Cardiac fibroblast (primary cell): ENCODE measurements around the gene P2RY6.

Source experiments
- DNase-seq, 2 donors: peaks; one replicate each; pipeline versions ENCODE4 v3.0.0 to v3.0.0-alpha.2; 2010; ENCODE audit warnings: low read depth in 2 of 2
- H3K4me3 ChIP-seq, 2 donors: replicated peaks in 1 of 2; 1 replicate in 1 of 2; 2 replicates in 1 of 2; pipeline ENCODE4 v1.5.1; 2011; ENCODE audit warnings: low read depth in 2 of 2, low read length in 2 of 2, mild to moderate bottlenecking in 2 of 2, moderate library complexity in 1 of 2
- TF ChIP-seq, protein P1 (sequence below): IDR thresholded peaks from one replicate; pipeline ENCODE4 v1.5.1; 2011; ENCODE audit warnings: low read depth, mild to moderate bottlenecking, low read length, inconsistent platforms

Gene P2RY6

DNA sequence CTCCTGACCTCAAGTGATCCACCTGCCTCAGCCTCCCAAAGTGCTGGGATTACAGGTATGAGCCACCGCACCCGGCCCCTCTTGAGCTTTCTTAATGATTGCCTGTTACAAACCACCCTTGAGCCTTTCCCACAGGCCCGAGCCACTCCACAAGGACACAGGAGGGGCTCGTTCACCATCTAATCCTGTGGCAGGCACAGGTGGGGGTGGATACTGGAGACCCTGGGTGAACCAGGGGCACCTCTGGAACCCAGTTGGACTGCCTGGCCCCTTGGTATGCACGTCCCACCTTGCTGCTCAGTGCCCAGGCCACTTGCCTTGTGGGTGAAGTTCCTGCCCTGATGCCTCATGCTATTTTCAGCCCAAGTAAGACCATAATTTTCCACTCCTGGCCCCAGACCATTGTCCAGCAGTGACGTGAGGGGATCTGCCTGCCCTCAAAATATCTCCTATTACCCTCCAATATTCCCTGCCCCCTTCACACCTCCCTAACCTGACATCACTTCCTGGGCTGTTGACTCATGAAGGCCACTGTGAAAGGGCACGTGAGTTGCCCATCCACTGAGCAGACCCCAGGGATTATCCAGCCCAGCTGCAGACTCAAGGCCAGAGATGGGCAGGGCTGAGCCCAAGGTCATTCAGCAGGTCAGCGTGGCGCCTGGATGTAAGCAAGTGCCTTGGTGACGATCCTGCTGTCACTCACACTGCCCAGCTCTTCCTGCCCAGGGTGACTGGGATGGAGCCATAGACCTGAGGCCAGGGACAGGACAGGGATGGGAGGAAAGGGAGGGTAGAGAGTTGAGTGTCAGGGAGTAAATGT is 34.5 kb upstream of the P2RY6 start:
- DNase-seq, result peak; percentile 68 to 80
- no peak overlapping the region for H3K4me3 ChIP-seq
- TF ChIP-seq, protein P1, sequence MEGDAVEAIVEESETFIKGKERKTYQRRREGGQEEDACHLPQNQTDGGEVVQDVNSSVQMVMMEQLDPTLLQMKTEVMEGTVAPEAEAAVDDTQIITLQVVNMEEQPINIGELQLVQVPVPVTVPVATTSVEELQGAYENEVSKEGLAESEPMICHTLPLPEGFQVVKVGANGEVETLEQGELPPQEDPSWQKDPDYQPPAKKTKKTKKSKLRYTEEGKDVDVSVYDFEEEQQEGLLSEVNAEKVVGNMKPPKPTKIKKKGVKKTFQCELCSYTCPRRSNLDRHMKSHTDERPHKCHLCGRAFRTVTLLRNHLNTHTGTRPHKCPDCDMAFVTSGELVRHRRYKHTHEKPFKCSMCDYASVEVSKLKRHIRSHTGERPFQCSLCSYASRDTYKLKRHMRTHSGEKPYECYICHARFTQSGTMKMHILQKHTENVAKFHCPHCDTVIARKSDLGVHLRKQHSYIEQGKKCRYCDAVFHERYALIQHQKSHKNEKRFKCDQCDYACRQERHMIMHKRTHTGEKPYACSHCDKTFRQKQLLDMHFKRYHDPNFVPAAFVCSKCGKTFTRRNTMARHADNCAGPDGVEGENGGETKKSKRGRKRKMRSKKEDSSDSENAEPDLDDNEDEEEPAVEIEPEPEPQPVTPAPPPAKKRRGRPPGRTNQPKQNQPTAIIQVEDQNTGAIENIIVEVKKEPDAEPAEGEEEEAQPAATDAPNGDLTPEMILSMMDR, result no peak

DNA sequence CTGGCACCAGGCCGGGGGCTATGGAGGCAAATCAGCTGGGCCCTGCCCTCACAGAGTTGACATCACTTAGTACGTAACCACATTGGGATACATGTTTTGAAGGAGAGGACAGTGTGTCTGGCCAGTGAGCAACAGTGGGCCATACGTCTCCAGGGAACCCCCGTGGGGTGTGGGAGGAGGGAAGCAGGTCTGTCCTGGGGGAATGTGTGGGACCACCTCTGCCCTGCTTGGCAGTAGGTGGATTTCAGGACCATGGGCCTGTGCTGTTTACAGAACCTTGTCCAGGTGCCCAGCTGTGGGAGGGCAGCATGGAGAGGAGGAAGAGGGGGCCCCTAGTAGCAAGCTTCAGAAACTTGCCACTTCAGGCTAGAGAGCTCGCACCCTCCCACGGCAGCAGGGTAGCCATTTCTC is 33.0 kb upstream of the P2RY6 start:
- H3K4me3 ChIP-seq, result no peak overlapping the region
- no peak for DNase-seq
- TF ChIP-seq, protein P1, result no peak

DNA sequence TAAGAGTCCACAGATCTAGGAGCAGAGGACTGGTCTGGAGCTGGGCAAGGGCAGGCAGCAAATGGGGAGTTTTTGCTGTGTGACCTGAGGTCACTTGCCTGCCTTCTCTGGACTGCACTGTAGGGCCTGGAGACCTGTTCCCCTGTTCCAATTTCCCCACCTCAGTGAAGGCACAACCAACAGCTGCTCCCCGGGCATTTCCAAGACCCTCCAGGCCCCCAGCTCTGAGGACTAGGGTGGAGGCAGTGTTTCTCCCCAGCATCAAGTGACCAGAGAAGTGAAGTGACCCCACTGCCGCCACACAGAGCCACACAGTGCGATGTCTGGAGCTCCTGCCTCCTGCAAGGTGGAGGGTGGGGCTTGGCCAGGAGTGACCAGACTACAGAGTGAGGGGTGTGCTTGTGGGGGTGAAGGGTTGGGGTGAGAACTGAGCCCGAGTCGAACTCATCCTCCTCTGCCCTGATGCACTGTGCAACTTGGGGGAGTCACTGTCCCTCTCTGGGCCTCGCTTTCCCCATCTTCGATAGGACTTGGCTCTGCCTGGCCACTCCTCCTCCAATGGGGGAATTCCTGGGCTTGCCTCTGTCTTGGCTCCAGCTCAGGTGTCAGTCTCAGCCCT is 32.5 kb upstream of the P2RY6 start:
- TF ChIP-seq, protein P1, result no peak
- no peak overlapping the region for H3K4me3 ChIP-seq
- no peak for DNase-seq

DNA sequence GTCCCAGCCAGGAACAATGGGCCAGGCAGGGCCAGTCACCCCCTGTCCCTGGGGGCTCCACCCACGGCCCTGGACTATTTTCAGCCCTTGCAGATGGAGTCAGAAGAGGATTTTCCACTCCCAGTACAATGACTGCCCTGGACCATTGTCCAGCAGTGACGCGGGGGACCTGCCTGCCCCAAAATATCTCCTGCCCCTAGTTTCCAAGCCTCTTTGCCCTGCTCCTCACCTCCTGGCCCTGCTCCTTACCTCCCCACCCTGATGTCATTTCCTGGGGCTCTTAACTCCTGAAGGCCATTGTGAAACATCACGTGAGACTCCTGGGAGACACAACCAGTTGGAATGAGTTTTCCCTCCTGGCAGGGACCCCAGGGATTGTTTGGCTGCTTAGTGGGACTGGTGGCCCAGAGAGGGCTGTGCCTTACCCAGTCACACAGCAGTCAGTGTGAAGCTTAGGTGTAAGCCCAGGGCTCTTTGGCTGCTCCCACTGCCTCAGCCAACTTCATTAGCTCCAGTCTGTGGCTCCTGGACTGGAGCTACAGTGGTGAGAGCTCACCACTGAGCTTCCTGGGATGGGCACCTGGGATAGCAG is 31.9 kb upstream of the P2RY6 start:
- TF ChIP-seq, protein P1, result no peak
- H3K4me3 ChIP-seq, result no peak overlapping the region
- DNase-seq, result peak; percentile 85 to 90

DNA sequence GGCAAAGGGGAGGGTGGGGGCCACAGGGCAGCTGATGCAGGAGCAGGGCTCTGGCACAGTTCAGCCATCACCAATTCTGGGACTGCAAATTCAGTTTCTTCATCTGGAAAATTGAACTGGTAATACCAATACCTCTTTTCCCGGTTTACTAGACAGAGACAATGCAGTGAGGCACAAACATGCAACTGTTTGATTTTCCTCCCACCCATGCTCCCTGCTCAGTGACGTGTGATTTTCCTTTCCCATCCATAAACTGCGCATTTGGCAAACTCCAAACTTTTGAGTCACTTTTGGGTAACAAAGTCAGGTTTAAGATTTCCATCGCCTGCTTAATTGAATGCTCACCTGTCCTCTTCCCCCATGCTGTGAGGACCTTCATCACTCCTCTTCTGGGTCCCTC is 30.8 kb upstream of the P2RY6 start:
- DNase-seq, result no peak

DNA sequence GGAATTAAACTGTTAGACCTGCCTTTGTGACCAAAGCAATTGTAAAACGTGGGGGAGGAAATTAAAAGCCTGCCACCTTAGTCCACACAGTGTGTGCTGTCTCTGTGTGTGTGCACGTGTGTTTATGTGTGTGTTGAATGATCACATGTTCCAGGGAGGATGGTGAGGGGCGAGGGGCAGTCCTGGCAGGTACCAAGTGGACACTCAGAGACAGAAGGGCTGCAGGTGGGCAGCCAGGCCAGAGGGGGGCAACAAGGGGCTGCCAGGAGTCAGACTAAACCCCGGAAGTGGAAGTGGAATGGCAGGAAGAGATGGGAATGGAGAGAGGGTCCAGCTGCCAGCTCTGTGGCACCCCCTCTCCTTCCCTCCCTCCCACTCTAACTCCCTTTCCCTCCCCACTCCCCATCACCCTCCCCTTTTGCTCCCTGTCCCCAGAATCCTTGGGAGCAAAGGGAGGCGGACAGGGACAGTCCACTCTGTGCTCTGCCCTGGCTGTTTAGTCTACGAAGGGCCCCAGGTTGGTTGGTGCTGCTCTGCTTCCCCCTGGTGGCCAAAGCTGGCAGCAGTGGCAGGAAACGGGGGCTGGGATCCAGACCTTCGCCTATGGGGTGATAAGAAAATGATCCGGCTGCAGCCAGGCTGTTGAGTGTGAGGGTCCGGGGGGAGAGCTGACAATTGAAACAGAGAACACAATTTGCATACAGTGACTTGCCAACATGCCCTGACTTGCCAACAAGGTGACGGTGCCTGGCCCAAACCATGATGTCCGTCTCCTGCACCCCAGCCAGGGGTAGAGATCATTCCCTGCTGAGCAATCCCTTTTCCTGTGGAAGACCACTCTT is 29.7 kb upstream of the P2RY6 start:
- TF ChIP-seq, protein P1, result peak; percentile 96
- no peak overlapping the region for H3K4me3 ChIP-seq
- DNase-seq, result peak; percentile 75 to 77

More for the DNA sequence above, 30.8 kb upstream of the P2RY6 start:
- H3K4me3 ChIP-seq, result no peak overlapping the region
- TF ChIP-seq, protein P1, result no peak
